22Rv1 (cell line): ENCODE data around the gene OPHN1.
A peak's percentile ranks its signal among the peaks of the same experiment; 100 is the strongest.

Experiments
- H3K27ac ChIP-seq: fragments of 450-650 bp; 2 replicates; pipeline ENCODE4 v1.5.1; 2017
- ZFX ChIP-seq: fragments of 450-650 bp; IDR thresholded peaks from 2 replicates; pipeline ENCODE4 v1.6.1; 2017; ENCODE audit warnings: antibody characterized with exemption, borderline replicate concordance
- TF ChIP-seq, protein P1 (sequence below): fragments of 450-650 bp; IDR thresholded peaks from 2 replicates; pipeline ENCODE4 v1.5.1; 2017; ENCODE audit warnings: mild to moderate bottlenecking

The OPHN1 gene

DNA sequence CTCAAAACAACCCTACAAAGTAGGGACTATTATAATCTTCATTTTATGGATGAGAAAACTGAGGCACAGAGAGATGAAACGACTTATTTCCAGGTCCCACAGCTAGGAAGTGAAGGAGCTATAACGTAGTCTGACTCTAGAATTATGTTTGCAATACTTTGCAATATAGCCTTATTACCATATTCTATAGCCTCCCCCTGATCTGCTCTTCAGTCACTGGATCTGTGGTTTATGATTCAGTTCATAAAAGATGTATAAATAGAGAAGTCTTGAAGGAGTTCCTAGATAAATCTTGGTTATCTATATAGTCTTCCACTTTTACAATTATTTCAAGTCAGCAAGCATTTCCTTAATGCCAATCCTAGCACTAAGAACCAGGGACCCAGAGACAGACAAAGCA lies 57.5 kb downstream of the OPHN1 start:
- TF ChIP-seq ZFX = no peak
- TF ChIP-seq, protein P1, sequence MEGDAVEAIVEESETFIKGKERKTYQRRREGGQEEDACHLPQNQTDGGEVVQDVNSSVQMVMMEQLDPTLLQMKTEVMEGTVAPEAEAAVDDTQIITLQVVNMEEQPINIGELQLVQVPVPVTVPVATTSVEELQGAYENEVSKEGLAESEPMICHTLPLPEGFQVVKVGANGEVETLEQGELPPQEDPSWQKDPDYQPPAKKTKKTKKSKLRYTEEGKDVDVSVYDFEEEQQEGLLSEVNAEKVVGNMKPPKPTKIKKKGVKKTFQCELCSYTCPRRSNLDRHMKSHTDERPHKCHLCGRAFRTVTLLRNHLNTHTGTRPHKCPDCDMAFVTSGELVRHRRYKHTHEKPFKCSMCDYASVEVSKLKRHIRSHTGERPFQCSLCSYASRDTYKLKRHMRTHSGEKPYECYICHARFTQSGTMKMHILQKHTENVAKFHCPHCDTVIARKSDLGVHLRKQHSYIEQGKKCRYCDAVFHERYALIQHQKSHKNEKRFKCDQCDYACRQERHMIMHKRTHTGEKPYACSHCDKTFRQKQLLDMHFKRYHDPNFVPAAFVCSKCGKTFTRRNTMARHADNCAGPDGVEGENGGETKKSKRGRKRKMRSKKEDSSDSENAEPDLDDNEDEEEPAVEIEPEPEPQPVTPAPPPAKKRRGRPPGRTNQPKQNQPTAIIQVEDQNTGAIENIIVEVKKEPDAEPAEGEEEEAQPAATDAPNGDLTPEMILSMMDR = no peak
- H3K27ac ChIP-seq = no peak overlapping the region

DNA sequence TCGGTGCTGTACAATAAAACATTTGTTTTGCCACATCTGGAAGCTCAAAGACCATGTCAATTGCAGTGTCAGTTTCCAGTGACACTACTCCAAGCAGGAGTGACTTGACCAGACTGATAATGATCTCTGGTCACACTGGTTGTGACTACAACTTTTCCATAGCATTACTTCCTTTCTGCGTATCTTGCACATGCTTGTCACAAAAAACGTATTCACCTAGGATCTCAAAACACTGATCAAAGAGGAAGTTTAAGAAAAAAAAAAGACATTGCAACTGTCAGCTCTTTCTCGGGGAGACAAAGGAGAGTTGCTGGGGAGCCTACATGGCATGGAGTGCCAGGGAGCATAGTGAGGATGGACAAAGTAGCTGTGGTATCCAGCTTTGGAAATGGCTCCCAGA lies 60.6 kb downstream of the OPHN1 start:
- TF ChIP-seq, protein P1 = no peak
- no peak for TF ChIP-seq ZFX
- no peak overlapping the region for H3K27ac ChIP-seq

DNA sequence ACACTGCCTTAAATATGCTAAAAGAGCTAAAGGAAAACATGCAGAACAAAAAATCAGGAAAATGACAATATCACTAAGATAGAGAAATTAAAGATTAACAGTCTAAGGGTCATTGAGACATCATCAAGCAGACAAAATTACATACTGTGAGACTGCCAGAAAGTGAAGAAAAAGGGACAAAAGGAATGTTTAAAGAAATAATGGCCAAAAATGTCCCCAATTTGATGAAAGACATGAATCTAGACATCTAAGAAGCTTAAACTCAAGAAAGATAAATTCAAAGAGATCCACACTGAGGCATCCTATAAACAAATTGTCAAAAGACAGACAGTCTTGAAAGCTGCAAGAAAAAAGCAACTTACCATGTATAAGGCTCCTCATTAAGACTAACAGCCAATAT lies 63.7 kb downstream of the OPHN1 start:
- TF ChIP-seq, protein P1 = no peak
- TF ChIP-seq ZFX = no peak
- H3K27ac ChIP-seq = no peak overlapping the region

DNA sequence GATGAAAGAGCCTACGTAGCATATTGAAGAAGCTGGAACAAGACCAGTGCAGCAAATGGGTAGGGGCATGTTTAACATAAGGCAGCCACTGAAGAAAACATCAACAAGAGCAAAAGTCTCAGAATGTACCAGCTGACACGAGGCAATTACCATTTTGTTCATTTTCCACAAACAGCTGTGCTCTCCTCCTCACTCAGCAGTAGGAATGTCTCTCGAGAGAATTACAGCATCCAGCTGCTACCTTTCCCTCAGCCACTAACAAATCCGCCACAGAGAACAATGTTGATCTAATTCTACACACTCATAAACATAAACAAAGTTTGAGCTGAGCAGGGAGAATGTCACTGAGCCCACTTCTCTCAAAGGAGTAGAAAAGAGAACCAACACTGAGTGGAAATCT lies 68.0 kb downstream of the OPHN1 start:
- H3K27ac ChIP-seq = no peak overlapping the region
- no peak for TF ChIP-seq ZFX
- TF ChIP-seq, protein P1 = no peak

DNA sequence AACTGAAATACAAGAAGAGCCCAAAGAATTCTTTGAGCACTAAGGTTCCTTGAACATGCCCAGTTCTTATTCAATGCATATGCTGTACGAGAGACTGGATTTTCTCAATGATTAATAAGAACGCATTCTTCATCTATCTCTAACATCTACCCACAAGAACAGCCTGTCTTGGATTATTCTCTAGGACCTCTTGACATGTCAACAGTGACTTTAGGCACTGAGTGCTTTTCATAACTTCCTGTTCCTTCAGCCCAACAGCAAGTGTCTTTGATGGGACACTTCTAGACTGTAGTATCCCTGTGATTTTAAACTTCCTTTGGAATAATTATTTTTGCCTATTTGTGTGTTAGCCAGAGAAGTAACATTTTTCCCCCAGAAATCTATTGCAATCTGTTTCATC lies 69.3 kb downstream of the OPHN1 start:
- no peak overlapping the region for H3K27ac ChIP-seq
- no peak for TF ChIP-seq ZFX
- TF ChIP-seq, protein P1 = no peak

DNA sequence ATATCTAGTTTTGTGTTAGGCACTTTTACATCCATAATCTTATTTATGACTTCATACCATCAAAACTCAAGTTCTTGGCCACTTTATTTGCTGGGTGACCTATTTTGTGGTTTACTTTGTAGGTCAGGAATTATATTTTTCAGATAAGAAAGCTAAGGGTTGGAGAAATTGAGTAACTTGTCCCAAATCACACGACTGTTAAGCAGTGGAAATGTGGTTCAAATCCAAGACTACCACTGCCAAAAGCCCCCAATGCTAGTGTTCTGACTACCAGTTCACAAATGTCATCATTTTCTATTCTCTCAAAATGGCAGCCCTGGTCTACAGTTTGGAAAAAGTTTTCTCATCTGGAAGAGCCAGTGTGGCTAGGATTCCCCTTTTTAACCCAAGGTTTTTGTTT lies 74.6 kb downstream of the OPHN1 start:
- no peak for TF ChIP-seq ZFX
- TF ChIP-seq, protein P1 = no peak
- no peak overlapping the region for H3K27ac ChIP-seq

DNA sequence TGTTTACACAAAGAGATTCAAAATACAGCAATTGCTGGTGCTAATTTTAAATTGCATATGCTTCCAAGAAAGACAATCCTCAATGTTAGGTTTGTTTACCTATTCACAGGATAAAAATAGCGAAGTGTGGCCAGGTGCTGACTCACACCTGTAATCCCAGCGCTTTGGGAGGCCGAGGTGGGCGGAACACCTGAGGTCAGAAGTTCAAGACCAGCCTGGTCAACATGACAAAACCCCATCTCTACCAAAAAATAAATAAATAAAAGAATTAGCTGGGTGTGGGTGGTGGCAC lies 77.7 kb downstream of the OPHN1 start:
- TF ChIP-seq, protein P1 = no peak
- TF ChIP-seq ZFX = no peak
- H3K27ac ChIP-seq = peak overlapping the region; percentile 46
